Stimulated activated CD8-positive, alpha-beta memory T cell treated with anti-CD3 and anti-CD28 coated beads, Interleukin-7, amount 100 ng/mL, for 4 hours (primary cell): ENCODE results near the gene SLC30A2.

Source experiments
- DNase-seq, 2 donors: peaks; one replicate each; pipeline ENCODE4 v3.0.0-alpha.2; 2020; ENCODE audit warnings: low read depth in 2 of 2

SLC30A2 gene

DNA sequence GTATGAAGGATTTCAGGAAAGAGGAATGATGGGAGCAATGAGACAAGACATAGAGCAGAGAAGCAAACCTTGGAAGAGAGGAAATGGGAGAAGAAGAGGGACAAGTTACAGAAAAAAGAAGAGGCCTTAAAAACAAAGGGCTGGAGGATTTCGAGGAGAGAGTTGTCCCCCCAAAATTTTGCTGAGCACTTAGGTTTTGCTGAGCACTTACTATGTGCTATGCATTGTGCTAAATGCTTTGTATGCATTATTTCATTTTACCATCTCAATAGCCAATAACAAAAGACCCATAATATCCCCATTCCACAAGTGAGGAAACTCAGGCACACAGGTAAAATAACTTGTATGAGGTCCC, 24.0 kb upstream of the SLC30A2 start:
- no peak for DNase-seq

DNA sequence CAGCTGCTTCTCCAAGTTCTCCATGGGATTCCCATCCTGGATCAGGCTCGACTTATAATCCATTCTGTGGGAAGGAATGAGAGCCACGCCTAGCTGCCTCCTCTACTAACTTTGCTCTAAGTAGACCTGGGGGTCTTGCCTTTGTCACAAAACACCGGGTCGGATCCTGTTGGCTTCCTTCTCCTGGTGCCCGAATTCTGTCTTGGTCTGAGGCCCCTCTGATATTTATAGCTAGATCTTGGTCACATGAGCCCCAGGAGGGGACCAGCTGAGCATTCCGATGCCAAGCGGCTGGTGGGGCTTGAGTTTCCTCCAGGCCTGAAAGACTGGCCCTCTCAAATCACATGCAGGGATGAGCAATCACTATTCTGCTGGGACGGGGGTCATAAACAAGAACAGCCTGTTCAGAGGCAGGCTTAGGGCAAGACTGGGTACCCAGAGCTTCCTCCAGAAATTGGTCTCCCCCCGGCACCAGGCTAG, 21.6 kb upstream of the SLC30A2 start, which contains the start of gene TRIM63:
TSS of gene TRIM63 (minus strand) at position 199 of the 480 bp plus-strand sequence. CDS start at position 63, 136 bp downstream.
- DNase-seq = no peak

DNA sequence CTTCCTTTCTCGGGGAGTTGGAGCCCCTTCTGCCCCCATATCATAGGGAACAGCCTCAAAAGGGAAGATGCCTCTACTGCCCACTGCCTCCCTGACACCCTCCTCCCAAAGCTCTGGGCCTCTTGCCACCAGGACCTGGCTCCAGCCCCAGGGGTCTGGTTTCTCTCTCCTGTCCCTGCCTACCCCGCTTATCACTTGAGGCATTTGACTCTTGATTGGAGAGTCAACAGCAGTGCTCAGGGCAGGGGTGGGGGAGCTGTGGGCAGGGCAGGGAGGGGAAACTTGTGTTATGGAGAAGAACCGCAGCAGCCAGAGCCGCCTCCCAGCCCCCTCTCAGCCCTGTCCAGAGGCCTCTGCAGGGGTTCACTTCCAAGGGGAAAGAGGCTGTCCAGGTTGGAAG, 20.9 kb upstream of the SLC30A2 start:
- DNase-seq = no peak

DNA sequence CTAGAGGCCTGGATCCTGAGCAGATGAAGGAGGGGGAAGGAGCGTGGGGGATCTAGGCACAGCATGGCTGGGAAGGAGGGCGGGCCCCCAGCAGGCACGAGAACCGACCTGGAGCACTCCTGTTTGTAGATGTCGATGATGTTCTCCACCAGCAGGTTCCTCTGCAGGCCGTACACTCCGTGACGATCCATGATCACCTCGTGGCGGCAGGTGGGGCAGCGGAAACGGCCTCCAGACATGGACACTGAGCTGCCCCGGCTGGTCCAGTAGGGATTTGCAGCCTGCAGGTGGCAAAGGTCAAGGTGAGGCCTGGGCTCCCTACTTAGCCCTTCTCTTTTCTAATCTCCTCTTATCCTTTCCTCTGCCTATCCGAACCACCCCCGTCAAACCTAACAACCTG, 20.2 kb upstream of the SLC30A2 start:
- no peak for DNase-seq

DNA sequence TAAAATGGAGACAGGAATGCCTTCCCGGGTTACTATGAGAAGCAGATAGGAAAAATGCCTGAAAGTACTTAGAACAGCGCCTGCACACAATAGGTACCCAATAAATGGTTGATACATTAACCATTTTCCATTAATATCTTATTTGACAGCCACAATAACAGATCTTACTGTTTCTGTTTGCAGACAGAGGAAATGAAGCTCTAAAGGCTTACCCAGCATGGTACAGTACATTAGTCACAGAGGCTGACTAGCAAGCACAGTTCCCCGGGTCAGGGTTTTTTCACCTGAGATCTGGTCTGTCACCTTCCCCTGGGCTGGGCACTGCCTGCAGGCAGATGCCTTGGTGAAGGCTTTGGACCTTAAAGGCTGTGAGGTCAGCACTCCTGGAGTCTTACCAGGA, 18.6 kb upstream of the SLC30A2 start:
- no peak for DNase-seq

DNA sequence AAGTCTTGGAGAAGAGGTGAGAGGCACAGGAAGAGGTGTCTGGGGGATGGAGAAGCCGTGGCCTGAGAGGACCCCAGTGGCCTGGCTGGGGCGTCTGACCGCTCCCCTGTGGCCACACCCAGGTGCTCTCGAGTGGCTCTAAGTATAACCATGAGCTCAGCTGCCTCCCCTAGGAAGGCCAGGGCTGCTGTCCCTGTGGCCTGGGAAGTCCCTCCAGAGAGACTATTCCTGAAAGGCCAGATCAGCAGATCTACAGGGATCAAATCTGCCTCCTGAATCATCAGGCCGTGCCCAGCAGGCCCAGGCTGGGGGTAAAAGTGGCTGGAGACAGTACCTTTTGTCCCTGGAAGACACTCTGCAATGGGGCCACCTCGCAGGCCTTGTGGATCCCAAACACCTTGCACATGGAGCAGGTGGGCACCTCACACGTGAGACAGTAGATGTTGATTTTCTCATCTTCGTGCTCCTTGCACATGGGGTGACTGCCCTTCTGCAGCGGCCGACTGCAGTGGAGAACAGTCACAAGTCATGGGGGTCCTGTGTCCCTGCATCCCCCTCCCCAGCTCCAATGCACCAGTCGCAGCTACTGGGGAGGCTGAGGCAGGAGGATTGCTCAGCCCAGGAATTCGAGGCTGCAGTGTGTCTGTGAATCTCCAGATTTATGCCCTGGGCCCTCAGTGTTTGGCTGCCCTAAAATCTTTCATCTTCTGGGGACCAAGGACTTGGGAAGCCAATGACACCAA, 15.1 kb upstream of the SLC30A2 start:
- DNase-seq = no peak

DNA sequence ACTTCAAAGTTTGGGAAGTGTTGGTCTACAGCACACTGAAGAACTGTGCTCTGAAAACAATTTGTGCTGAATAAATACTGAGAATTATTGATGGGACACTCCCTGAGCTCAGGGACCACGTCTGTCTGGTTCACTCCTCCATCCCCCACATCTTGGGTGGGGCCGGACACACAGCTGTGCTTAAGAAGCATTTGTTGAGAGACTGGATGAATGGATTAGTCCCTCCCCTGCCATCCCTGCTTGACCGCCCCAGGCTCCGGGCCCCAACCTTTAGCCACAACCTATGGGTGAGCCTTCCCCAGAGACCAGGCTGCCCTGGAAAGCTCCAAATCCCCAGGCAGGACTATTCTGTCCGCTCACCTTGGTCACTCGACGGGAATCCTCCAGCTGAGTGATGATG, 14.0 kb upstream of the SLC30A2 start:
- DNase-seq = no peak

DNA sequence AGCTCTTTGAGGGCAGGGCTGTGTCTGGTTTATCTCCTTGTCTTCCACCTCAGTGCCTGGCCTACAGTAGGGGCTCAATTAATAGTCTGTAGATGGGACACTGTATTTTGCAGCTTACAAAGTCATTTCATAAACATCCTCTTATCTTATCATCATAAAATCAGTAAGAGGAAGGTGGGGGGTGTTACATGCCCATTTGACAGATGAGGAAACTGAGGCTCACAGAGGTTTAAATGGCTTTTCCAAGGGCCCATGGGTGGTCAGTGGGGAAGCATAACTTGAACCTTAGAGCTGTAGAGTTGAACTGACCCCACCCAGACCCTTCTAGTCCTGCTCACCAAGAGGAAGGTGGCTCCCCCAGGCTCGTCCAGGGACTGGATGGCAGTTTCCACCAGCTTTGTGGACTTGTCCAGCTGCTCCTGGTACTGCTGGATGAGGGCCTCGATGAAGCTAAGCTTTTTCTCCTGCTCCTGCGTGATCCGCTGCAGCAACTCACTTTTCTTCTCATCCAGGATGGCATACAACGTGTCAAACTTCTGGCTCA, 12.2 kb upstream of the SLC30A2 start:
- no peak for DNase-seq

DNA sequence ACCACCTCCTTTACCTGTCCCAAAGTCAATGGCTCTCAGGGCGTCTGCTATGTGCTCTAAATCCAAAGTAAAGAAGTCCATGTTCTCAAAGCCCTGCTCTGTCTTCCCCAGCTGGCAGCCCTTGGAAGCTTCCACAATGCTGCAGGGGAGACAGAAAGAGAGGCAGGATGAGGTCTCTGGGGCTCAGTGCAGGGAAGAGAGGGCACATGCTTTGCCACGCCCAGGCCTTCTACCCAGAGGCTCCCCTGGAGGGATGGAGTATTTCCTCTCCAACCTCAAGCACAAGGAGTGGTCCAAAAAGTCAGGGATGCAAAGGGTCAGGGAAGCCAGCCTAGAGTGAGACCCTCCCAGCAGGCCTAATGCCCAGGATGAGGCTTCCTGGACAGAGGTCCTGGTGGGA, 11.3 kb upstream of the SLC30A2 start:
- DNase-seq = no peak

DNA sequence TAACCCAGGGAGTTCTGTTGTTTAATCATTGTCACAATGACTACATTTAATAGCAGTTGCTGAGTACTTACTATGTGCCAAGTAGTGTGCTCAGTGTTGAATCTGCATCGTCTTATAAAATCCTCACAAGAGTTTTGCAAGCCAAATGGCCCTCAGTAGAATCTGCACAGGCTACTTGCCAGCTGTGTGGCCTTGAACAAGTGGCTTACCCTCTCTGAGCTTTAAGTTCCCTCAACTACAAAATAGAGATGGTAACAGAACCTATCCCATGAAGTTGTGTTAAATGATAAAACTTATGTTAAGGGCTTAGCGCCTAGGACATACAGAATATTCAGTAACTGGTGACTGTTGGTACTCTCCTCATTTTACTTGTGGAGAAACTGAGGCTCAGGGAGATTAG, 9.1 kb upstream of the SLC30A2 start:
- DNase-seq = no peak

DNA sequence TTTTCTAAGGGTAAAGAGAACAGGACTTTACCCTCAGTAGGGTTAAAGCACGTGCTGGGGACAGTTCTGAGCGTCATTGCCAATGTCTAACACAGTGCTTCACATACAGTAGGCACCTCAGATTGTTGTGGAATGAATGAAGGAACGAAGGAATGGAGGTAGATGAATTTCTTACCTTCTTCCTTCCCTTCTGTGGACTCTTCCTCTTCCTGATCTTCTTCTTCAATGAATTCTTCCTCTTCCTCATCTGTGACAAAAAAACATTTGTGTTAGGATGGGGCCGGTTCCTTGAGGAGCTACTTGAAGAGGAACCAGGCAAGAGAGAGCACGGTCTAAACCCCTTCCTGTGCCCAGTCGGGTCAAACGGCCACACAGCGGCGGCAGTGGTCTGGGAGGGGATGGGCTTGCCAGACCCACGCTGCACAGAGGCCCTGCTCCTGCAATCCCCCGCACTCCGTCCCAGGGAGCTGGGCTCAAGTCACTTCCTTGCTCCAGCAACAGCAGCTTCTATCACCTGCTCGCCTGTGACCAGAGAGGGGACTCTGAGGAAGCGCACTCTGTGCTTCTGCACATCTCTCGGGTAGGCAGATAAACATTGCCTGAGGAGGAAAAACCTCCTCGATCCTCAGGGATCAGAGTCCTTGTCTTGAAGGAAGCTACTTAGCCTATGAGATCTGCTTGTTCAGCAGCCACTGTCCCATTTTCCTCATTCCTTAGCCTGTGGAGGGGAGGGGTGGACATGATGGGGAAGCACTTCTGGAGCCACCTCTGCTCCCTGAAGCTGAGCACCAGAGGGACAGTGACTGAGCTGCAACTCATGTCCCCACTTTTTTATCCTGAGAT, 8.0 kb upstream of the SLC30A2 start:
- no peak for DNase-seq

DNA sequence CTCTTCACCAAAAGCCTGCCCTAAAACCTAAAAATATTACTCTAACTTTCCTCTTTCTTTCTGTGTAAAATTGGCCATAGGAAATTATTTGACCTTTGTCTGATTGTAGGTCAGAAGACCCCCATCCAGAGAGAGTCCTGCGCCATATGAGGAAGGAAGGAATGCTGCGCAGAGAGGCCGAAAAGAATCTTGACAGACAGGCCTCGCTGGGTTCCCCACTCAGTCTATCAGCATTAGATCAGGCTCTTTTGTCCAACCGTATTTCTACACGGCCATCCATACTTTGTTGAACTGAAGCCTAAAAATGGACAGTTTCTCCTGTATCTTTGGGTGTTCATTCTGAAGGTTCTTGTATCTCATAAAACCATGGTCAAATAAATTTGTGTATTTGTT, 4.3 kb upstream of the SLC30A2 start:
- DNase-seq = no peak

DNA sequence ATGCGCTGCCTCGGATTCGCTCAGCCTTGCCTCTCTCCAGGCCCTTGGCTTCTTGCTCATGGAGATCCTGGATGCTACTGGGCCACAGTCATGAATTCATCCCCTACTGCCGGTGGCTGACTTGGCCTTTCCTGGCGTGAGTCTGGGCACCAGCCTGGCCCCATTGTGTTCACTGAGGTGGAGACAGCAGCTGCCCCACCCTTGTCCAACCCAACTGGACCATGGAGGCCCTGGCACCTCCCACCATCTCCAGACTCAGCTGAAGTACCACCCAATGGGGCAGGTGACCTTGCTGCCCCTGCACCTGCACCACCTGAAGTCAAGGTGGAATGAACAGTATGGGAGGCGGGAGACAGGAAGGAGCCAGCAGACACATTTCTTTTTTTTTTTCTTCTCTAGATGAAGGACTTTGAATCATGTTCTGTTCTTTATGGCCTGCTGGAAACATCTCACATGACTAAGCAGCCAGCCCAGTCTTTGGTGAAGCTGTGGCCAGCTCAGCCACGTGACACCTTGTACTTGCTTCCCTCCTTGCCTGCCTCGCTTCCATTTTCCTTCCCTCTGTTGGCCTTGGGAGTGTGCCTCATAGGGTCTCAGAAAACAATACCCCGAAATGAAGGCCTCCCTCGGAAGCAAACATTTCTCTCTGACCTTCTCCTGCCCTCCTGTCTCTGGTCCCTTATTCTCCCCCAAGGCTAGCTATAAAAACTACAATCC, 3.8 kb upstream of the SLC30A2 start:
- DNase-seq = no peak

DNA sequence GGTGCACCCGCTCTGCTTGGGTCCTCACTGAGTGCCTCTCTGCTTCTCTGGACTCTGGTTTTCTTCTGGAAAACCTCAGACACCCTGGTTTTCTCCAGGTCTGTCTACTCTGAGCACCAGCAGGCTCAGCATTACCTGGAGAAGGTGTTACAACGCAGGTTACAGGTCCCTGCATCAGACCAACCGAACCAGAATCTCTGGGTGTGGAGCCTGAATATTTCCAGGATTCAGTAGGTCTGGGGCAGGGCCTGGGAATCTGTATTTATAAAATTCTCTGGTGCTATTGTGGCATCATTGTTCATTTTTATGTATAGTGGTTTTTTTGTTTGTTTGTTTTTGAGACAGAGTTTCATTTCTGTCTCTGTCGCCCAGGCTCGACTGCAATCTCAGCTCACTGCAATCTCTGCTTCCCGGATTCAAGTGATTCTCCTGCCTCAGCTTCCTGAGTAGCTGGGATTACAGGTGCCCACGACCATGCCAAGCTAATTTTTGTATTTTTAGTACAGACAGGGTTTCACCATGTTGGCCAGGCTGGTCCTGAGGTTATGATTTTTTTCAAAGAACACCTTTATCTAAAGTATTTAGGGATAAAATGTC, 1.5 kb upstream of the SLC30A2 start:
- DNase-seq = no peak

DNA sequence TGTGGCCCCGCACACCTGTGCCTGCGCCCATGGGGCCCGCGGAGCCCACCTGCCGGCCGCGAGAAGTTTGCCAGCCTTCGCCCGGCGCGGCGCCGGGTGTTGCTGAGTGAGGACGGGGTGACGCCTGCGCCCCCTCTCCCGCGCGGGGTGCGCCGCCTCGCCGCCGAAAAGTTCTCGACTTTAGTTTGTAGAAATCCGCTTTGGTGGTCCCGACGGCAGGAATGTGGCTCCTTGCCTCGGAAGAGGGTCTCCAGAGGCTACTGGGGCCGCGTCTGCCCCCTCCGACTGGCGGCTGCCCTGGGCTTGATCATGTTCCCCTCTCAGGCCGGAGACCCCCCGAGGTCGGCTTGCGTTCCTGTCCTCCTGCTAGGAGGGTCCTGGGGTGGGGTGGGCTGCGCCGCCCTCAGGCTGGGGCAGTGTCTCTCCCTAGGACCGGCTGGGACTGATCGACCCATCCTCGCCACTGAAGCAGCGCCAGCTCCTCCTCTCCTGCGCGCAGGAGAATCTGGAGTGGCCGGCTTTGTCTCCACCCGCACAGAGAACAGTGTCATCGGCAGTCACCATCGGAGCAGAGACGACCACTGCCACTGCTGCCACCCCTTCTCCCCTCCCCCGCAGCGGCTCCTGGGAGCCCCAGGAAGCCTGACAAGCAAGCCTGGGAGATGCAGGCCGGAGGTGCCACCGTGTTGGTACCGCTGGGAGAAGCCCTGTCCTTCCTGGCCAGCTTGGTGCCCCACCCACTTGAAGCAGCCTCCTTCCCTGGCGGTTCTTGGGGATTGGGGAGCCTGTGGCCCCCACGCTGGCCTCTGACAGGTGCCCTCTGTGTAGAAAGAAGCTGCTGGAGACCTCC, 553 bp upstream of the SLC30A2 start:
- DNase-seq = no peak

DNA sequence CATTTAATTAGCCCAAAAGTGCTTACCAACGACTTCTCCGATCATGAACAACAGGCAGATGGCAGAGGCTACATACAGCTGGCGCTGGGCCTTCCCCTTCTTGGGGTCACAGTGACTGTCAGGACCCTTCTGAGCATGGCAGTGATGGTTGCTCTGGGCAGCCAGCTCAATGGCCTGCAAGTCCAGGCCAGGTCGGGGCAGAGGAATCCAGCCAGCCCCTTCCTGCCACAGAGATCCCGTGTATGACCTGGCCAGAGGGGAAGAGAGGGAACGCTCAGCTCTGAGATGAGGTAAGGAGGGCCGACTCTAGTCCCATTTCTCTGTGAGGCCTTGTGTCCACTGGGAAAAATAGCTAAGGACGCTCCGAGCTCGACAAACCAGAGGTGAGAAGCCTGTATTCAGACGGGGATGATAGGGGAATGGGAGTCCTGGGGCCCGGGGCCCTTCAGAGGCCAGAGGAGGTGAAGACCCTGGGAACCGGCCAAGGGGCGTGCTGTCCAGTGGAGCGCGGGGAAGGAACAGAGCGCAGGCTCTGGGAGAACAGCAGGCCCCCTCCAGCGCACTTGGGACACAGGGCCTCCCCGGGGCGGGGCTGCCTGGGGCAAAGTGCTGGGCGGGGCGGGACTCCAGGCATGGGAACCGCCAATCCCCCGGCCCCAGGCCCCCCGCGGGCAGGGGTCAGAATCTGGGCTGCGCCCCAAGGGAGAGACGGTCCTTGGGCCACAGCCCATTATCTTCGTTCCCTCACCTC, 772 bp downstream of the SLC30A2 start:
- DNase-seq = no peak

DNA sequence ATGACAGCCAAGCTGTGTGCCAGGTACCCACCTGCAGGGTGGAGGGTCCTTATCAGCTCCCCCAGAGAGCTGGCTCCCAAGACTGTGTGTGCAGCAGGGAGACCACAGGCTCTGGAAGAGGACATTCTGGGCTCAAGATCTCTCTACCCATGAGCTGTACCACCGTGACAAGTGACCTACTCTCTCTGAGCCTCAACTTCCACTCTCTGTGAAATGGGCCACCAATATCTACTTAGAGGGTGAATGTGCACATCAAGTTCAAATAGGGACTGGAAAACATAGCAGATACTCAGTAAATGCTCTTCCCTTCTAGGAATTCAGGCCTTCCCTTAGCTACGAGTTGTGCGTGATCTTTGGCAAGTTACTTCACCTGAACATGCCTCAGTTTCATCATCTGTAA, 1.5 kb downstream of the SLC30A2 start:
- no peak for DNase-seq

DNA sequence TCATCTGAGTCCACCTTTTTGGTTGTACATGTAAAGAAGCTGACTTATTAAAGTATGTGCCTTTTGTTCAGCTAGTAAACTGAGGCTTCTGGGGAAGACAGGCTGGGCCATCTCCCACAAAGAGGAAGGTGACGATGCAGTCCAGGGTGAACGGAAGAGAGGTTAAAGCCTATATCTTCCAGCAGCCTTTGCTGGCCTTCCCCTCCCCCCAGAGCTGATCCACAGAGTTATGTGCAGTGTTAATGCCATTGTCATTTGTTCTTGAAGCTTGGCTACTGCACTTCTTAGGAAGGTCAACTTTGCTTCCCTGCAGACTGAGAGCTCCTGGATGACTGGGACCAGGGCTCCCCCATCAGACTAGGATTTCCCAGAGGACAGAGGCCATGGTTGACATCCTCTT, 2.2 kb downstream of the SLC30A2 start:
- no peak for DNase-seq

DNA sequence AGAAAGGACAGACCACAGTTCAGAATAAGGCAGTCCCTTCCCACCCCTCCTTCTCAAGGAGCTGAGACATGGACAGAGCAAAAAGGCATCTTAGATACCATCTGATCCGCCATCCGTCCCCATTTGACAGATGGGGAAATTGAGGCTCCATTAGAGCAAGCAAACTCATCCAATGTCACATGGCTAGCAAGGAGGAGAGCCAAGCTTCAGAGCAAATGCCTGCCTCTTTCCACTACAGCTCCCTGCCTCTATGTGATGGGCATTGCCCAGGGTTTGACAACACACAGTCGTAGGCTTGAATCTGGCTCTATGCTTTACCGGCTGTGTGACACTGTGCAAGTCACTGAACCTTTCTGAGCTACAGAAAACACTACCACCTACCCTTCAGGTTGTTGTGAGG, 3.9 kb downstream of the SLC30A2 start:
- no peak for DNase-seq

DNA sequence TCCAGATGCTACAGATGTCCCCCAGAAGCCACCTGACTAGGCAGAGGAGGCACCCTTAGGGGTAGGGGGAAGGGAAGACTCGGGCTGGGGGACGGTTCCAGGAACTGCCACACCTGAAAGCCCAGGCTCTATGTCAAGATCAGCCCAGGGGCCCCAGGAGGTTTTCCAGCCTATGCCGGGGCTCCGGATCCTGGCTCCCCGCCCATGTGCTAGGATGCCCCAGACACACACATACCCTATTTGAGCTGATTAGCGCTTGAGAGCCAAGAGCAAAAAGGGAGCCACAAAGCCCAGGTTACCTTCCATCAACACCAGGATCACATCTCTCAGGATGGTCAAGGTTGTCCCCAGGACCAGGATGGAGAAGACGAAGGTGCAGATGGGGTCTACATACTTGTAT, 4.5 kb downstream of the SLC30A2 start:
- DNase-seq = no peak
